ENCODE measurements around the gene IFNA13. TPM values are rescaled to one million over a fixed set of nuclear protein-coding genes. Genes with fewer than 3 reads are reported as not detected.

IFNA13 gene
- total RNA-seq, 1 donor from 2014 or later: not detected

DNA sequence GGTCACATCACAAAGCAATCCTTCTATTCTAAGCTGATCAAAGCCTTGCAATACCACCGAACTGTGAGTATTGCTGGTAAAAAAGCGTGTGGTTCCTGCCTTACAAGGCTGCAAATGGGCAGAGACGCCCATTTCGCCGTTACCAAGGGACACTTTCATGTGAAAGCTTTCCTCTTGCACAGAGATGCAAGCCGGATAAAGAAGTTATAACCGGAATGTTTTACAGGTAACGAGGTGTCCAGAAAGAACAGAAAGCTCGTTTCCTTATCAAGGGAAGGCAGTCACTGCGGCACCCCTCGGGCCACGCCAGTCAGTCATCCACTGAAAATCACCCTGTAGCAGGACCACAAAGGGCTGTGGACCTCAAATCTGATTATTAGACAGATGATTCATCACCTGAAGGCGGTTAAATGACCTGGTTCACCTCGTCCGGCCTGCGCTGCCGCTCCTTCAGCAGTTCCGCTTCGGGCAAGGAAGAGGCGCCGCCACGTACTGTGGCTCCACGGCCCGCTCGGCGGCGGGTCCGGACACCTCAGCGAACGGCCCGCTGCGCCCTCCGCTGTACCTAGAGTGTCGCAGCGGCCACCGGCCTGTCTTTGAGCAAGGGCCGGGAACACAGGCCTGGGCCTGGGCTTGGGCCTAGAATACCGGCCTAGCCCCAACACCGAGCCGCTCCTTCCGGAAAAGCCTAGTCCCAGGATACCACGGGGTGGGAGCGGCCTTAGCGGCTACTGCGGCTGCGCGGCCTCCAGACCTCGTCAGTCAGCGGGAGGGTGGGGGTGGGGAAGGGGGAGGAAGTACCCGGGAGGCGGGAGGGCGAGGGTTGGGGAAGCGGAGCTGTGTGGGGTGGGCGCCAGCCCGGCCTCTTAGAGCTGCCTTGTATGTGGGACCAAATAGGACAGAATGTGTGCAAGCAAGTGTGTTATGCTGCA is 32.9 kb downstream of the IFNA13 start, which contains the start of gene KLHL9:
Gene KLHL9, minus strand, starts transcription at position 704 of the 932 bp plus-strand sequence. Its CDS starts 545 bp downstream, at position 159.
- Mint-ChIP-seq H3K27me3 (peaks cover 15% of the 10 kb centered on the region), H3K36me3 (ENCODE audit: low read depth) (peaks cover 36% of the 10 kb centered on the region), H3K27ac (peak within 1 kb of the TSS; percentile 90), H3K4me3 (peak within 1 kb of the TSS; percentile 92), H3K4me1 (peaks cover 33% of the 10 kb centered on the region), H3K9me3 (no peaks in the 10 kb centered on the region)
- intact Hi-C loops (cut with micrococcal nuclease): loop anchor here (1.0 to 10.0 kb wide), 6 partner anchors 9 to 467 kb away; partner anchors contain the start of genes HACD4 and MTAP
- DNase-seq: peak; percentile 94

DNA sequence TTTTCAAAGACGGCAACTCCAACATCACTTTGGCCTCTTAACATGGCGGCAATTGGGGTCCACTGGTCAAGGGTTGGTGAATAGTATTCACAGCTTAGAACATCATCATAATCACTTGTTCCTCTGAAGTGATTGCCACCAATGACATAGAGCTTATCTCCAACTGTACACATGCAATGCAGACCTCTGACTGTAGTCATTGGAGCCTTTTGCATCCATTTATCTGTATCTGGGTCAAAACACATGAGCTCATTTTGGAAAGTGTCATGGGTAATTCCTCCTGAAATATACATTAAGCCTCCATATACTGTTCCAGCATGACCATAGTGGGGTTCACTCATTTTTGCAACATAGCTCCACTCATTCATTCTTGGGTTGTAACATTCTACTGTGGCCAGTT is 34.6 kb downstream of the IFNA13 start:
- peak overlapping the region; percentile 92 for H3K4me3 Mint-ChIP-seq
- peaks cover 41% of the 10 kb centered on the region for H3K36me3 Mint-ChIP-seq (ENCODE audit: low read depth)
- peaks cover 38% of the 10 kb centered on the region for H3K4me1 Mint-ChIP-seq

DNA sequence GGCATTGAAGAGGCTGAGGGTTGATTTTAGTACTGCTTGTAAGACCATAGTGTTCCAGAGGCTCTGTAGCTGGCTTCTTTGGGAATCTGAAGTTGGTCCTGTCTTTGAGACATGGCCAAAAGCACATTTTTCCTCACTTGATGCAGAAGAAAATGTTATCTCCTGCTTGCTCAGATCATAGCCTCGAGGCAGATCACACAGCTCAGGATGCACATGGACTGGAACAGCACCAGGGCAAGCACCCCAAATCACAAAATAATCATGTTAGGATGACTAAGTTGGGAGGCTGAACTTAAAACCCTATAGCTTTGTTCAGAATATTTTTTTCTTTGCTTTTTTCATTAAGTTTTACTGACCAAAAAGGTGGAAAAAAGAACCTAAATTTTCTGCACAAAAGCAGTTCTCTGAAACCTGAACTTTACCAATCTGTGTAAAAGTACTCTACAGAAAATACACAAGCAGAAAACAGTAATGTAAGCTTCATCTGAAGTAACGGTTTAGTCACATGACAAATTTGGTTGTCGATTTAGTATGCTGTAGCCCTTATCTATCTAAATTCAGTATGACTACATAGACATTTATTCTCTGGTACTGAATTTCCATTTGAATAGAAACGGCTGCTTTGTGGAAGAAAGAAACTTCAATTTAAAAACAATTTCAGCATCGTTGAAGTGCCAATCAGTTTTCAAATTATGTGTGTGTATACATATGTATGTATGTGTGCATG is 36.0 kb downstream of the IFNA13 start:
- no peak for DNase-seq
- H3K9me3 Mint-ChIP-seq: no peaks in the 10 kb centered on the region
- H3K4me1 Mint-ChIP-seq: peaks cover 43% of the 10 kb centered on the region
- peaks cover 44% of the 10 kb centered on the region for H3K36me3 Mint-ChIP-seq (ENCODE audit: low read depth)
- no peaks in the 10 kb centered on the region for H3K27me3 Mint-ChIP-seq
- intact Hi-C loops (cut with micrococcal nuclease): loop anchor here (10.0 kb wide), 1 partner anchor 223 kb away; no protein-coding TSS in a partner anchor
- H3K27ac Mint-ChIP-seq: no peak overlapping the region
- H3K4me3 Mint-ChIP-seq: peak overlapping the region; percentile 17

More for the DNA sequence above, 34.6 kb downstream of the IFNA13 start:
- intact Hi-C loops (cut with micrococcal nuclease): loop anchor here (10.0 kb wide), 1 partner anchor 222 kb away; no protein-coding TSS in a partner anchor
- H3K27me3 Mint-ChIP-seq: peaks cover 3% of the 10 kb centered on the region
- H3K27ac Mint-ChIP-seq: no peak overlapping the region
- H3K9me3 Mint-ChIP-seq: no peaks in the 10 kb centered on the region
- DNase-seq: no peak

DNA sequence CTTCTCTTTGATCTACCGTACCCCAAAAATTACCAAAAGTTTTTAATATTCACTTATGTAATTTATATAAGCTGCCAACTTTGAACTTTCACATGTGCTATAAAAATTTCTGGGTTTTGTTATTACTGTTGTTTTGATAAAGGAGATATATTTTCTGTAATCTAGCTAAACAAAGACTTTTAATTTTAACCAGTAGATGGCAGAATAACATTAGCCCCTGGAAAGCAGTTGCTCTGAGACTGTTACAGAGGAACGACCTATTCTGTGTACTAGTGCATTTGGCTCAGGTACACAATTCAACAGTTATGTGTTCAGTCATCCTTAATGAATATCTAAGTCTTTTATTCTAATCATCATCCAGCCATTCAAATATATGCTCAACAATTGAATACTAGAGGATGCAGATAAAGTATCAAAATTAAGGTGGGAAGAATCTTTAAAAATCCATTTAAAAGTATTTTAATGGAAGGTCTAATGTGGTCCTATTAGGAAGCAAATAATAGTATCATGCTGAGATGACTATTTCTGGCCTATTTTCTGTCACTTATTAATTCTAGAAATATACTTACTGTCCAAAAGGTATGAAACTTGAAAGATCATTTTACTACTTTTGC is 41.2 kb downstream of the IFNA13 start:
- DNase-seq: no peak
- no peaks in the 10 kb centered on the region for H3K9me3 Mint-ChIP-seq
- no peak overlapping the region for H3K27ac Mint-ChIP-seq
- H3K36me3 Mint-ChIP-seq (ENCODE audit: low read depth): peaks cover 50% of the 10 kb centered on the region
- no peak overlapping the region for H3K4me3 Mint-ChIP-seq
- H3K27me3 Mint-ChIP-seq: no peaks in the 10 kb centered on the region
- H3K4me1 Mint-ChIP-seq: peaks cover 24% of the 10 kb centered on the region
- intact Hi-C loops (cut with micrococcal nuclease): loop anchor here (1.0 to 10.0 kb wide), 6 partner anchors 9 to 462 kb away; partner anchors contain the start of genes IFNA16 and KLHL9

DNA sequence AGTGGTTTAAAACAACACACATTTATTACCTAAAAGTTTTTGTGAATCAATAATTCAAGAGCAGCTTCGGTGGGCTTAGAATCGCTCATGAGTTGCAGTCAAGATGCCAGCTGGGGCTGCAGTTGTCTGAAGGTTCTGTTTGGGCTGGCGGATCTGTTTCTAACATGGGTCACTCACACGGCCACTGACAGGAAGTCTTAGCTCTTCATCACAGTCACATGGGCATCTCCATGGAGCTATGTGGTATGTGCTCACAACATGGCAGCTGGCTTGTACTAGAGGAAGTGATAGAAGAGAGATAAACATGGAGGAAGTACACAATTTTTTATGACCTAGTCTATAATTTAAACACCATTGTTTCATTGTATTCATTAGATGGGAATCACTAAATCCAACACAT is 43.8 kb downstream of the IFNA13 start:
- peak; percentile 52 for DNase-seq
- Mint-ChIP-seq H3K4me3 (no peak overlapping the region), H3K27ac (no peak overlapping the region), H3K36me3 (ENCODE audit: low read depth) (peaks cover 35% of the 10 kb centered on the region), H3K27me3 (no peaks in the 10 kb centered on the region), H3K9me3 (no peaks in the 10 kb centered on the region), H3K4me1 (peaks cover 13% of the 10 kb centered on the region)
- intact Hi-C loops (cut with micrococcal nuclease): loop anchor here (10.0 kb wide), 2 partner anchors 109 to 381 kb away; partner anchors contain the start of gene IFNA16

DNA sequence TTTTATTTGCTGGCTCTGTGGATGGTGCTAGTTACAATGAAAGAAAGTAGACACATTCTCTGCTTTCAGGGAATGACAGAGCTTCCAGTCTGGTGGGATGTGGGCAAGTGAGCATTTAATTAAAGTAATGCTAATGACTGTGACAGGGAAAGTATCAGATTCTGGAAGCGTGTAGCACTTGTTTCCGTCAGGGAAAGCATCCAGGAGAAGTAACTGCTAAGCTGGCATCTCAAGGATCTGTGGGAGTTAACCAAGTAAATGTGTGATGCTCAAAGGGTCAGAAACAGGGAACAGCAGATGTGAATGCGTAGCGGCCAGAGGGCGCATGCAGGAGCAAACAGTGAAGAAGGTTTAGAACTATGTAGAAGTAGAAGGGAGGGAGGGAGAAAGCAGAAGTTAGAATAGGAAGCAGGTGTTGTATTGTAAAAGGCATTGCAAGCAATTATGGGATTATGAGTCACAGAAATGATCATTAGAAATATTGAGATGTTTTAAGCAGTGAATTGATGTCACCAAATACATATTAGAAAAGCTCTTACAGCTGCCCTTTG is 44.9 kb downstream of the IFNA13 start:
- Mint-ChIP-seq H3K36me3 (ENCODE audit: low read depth) (peaks cover 34% of the 10 kb centered on the region), H3K9me3 (no peaks in the 10 kb centered on the region), H3K4me3 (no peak overlapping the region), H3K27me3 (no peaks in the 10 kb centered on the region), H3K4me1 (peaks cover 10% of the 10 kb centered on the region), H3K27ac (no peak overlapping the region)
- intact Hi-C loops (cut with micrococcal nuclease): loop anchor here (10.0 kb wide), 2 partner anchors 108 to 382 kb away; partner anchors contain the start of gene IFNA16
- no peak for DNase-seq

DNA sequence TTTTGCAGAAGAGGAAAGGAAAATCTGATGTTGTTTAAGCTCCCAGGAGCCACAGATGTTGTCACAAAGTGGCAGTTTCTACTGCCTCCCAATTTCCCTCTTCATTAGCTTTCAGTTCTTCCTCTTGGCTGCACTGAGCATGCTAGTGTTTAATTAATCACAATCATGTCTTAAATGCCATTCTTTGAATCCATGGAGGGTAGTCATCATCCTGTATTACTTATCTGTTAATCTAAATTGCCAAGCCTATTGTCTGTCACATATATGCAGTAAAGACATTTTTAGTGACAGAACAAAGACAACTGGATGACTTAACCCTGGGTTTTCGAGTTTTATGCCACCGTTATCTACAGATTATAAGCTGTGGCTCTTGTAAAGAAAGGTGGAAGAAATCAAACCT is 47.4 kb downstream of the IFNA13 start:
- H3K9me3 Mint-ChIP-seq: no peaks in the 10 kb centered on the region
- intact Hi-C loops (cut with micrococcal nuclease): loop anchor here (10.0 kb wide), 2 partner anchors 106 to 384 kb away; partner anchors contain the start of gene IFNA16
- H3K36me3 Mint-ChIP-seq (ENCODE audit: low read depth): peaks cover 27% of the 10 kb centered on the region
- H3K4me3 Mint-ChIP-seq: no peak overlapping the region
- H3K27me3 Mint-ChIP-seq: peaks cover 4% of the 10 kb centered on the region
- H3K27ac Mint-ChIP-seq: no peak overlapping the region
- DNase-seq: no peak
- peaks cover 2% of the 10 kb centered on the region for H3K4me1 Mint-ChIP-seq

DNA sequence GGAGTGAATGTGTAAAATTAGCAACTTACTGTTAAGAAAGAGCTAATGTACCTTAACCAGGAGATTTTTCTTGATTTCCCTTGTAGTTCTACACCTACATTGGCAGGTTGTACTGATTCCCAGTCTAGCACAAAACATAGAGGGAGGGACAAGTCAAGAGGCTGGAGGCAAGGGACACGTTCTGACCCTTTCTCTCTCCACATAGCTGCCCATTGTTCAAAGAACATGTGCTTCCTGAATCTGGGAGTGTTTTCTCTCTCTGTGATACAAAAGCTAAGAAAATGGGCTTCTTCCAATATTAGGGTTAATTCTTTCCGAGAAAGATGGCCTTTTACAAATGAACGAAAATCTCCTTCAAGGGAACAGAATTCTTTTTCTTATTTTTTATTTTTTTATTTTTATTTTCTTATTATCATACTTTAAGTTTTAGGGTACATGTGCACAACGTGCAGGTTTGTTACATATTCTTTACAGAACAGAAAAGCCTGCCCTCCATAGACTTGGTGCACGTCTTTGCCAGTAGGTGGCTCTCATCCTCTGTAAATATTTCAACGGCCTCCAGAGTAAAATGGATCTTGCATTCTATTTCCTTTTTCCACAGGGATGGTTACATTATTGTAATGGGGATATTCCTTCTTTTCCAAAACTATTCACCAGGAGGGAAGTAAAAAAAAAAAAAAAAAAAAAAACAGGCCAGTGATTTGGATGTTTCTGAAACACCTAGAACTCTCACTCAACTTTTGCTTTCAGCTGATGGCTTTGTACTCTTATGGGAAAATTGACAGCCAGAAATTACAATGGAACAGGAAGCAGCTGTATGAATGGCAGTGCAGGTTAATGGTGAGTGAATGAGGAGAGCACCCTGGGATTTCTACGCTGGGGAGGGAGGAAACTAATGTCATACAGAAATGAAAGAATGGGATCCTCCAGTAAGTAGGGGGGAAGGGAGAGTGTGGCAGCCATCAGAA is 49.6 kb downstream of the IFNA13 start:
- intact Hi-C loops (cut with micrococcal nuclease): loop anchor here (1.0 kb wide), 2 partner anchors 137 to 471 kb away; no protein-coding TSS in a partner anchor
- H3K4me1 Mint-ChIP-seq: no peaks in the 10 kb centered on the region
- no peak overlapping the region for H3K27ac Mint-ChIP-seq
- H3K27me3 Mint-ChIP-seq: peaks cover 18% of the 10 kb centered on the region
- H3K9me3 Mint-ChIP-seq: no peaks in the 10 kb centered on the region
- H3K36me3 Mint-ChIP-seq (ENCODE audit: low read depth): peaks cover 10% of the 10 kb centered on the region
- no peak overlapping the region for H3K4me3 Mint-ChIP-seq
- peak; percentile 77 for DNase-seq

Other genes with a start within 250 kb of the IFNA13 start
- gene IFNW1, start 226.2 kb downstream of the IFNA13 start, total RNA-seq: not detected in 2 replicates
- not detected in 2 replicates for gene IFNA21, start 201.4 kb downstream of the IFNA13 start, total RNA-seq
- not detected in 2 replicates for gene IFNA4, start 180.5 kb downstream of the IFNA13 start, total RNA-seq
- not detected in 2 replicates for gene IFNA7, start 165.9 kb downstream of the IFNA13 start, total RNA-seq
- not detected in 2 replicates for gene IFNA10, start 160.9 kb downstream of the IFNA13 start, total RNA-seq
- gene IFNA16, start 150.7 kb downstream of the IFNA13 start, total RNA-seq: not detected in 2 replicates
- not detected in 2 replicates for gene IFNA17, start 139.8 kb downstream of the IFNA13 start, total RNA-seq
- not detected in 2 replicates for gene IFNA14, start 128.1 kb downstream of the IFNA13 start, total RNA-seq
- not detected in 2 replicates for gene IFNA5, start 62.7 kb downstream of the IFNA13 start, total RNA-seq
- gene KLHL9, start 32.7 kb downstream of the IFNA13 start, total RNA-seq: 14.8 and 15.0 TPM in 2 replicates
- not detected in 2 replicates for gene IFNA6, start 17.2 kb downstream of the IFNA13 start, total RNA-seq
- not detected in 2 replicates for gene IFNA2, start 17.3 kb upstream of the IFNA13 start, total RNA-seq
- gene IFNA8, start 41.1 kb upstream of the IFNA13 start, total RNA-seq: not detected in 2 replicates
- gene IFNA1, start 72.4 kb upstream of the IFNA13 start, total RNA-seq: not detected in 2 replicates
- not detected in 2 replicates for gene IFNE, start 114.3 kb upstream of the IFNA13 start, total RNA-seq

Data from activated CD4-positive, alpha-beta T cell treated with anti-CD3 and anti-CD28 coated beads, Interleukin-2, amount 10 ng/mL, durations not matched to agents 24 days and 14 days (primary cell).